OCI-LY1 (cell line): ENCODE data around the gene WDR20.
"Not testable (repeated sequence)": the region's sequence is repeated elsewhere in the genome, so short reads cannot be mapped to it uniquely, and the experiment has no call there.

Experiments
- H2AFZ ChIP-seq: fragments of 200-600 bp; sonication (generic), shearing (Covaris generic); 2 replicates; pipeline ENCODE4 v1.6.0; 2014; ENCODE audit warnings: antibody characterized with exemption, mild to moderate bottlenecking, low read length
- H3F3A ChIP-seq: fragments of 200-600 bp; sonication (generic), shearing (Covaris generic); 2 replicates; pipeline ENCODE4 v1.6.0; 2014; ENCODE audit warnings: mild to moderate bottlenecking, antibody characterized with exemption, low read length, moderate library complexity; ENCODE audit not compliant: insufficient read depth
- H3K27ac ChIP-seq: fragments of 200-600 bp; sonication (generic); 2 replicates; pipeline ENCODE4 v1.5.1; 2014; ENCODE audit warnings: low read length, mixed run types, mild to moderate bottlenecking, low read depth; ENCODE audit not compliant: poor library complexity, severe bottlenecking
- H3K27me3 ChIP-seq: fragments of 200-600 bp; sonication (generic); 2 replicates; pipeline ENCODE4 v1.6.0; 2014; ENCODE audit warnings: antibody characterized with exemption, mild to moderate bottlenecking, low read length, moderate library complexity; ENCODE audit not compliant: insufficient read depth
- H3K36me3 ChIP-seq: fragments of 200-600 bp; sonication (generic); 2 replicates; pipeline ENCODE4 v1.6.1; 2014; ENCODE audit warnings: mild to moderate bottlenecking, antibody characterized with exemption, low read length, moderate library complexity, mixed read lengths; ENCODE audit not compliant: insufficient read depth
- H3K4me1 ChIP-seq: fragments of 200-600 bp; sonication (generic); 2 replicates; pipeline ENCODE4 v1.5.1; 2014; ENCODE audit warnings: mild to moderate bottlenecking, low read length, moderate library complexity; ENCODE audit not compliant: insufficient read depth, severe bottlenecking
- H3K4me2 ChIP-seq: fragments of 200-600 bp; sonication (generic), shearing (Covaris generic); 2 replicates; pipeline ENCODE4 v1.6.1; 2014; ENCODE audit warnings: low read length
- H3K4me3 ChIP-seq: fragments of 200-600 bp; sonication (generic); 2 replicates; pipeline ENCODE4 v1.5.1; 2014; ENCODE audit warnings: low read length, low read depth, mild to moderate bottlenecking, mixed read lengths; ENCODE audit not compliant: poor library complexity, severe bottlenecking
- H3K79me2 ChIP-seq: fragments of 200-600 bp; shearing (Covaris generic); 2 replicates; pipeline ENCODE4 v1.6.1; 2016; ENCODE audit warnings: mixed run types, low read length, mixed read lengths; ENCODE audit not compliant: insufficient read depth
- H3K9ac ChIP-seq: fragments of 200-600 bp; sonication (generic), shearing (Covaris generic); 2 replicates; pipeline ENCODE4 v1.6.1; 2014; ENCODE audit warnings: mild to moderate bottlenecking, low read length, mixed read lengths
- H3K9me2 ChIP-seq: fragments of 200-600 bp; sonication (generic), shearing (Covaris generic); 2 replicates; pipeline ENCODE4 v1.6.1; 2014; ENCODE audit warnings: low read depth, mild to moderate bottlenecking, low read length, mixed read lengths
- H3K9me3 ChIP-seq: fragments of 200-600 bp; shearing (Covaris generic); 2 replicates; pipeline ENCODE4 v1.6.1; 2014; ENCODE audit warnings: low read length, mixed read lengths
- H4K20me1 ChIP-seq: fragments of 200-600 bp; sonication (generic), shearing (Covaris generic); 2 replicates; pipeline ENCODE4 v1.6.0; 2016; ENCODE audit warnings: mild to moderate bottlenecking, low read length; ENCODE audit not compliant: insufficient read depth
- CTCF ChIP-seq: fragments of 200-600 bp; sonication (generic), shearing (Covaris generic); IDR thresholded peaks from 2 replicates; pipeline ENCODE4 v1.5.1; 2017; ENCODE audit warnings: mild to moderate bottlenecking, antibody characterized with exemption, low read length, moderate library complexity, mixed read lengths
- EZH2 ChIP-seq: fragments of 200-600 bp; sonication (generic), shearing (Covaris generic); IDR thresholded peaks from 2 replicates; pipeline ENCODE4 v1.8.0; 2017; ENCODE audit warnings: borderline replicate concordance, mixed run types, mild to moderate bottlenecking, antibody characterized with exemption, low read length, moderate library complexity, mixed read lengths

WDR20 gene

GRCh38 chr14:102171173-102172020 lies 31.7 kb downstream of the WDR20 start:
- H3K9me3 ChIP-seq: no peaks in the 10 kb centered on the region
- H3F3A ChIP-seq: no peaks in the 10 kb centered on the region
- H3K36me3 ChIP-seq: peaks cover 5% of the 10 kb centered on the region; the same call in 1 of the 2 replicates
- TF ChIP-seq CTCF: no peak
- no peak for TF ChIP-seq EZH2
- H3K4me3 ChIP-seq: no peak overlapping the region
- H3K4me2 ChIP-seq: no peak overlapping the region
- H4K20me1 ChIP-seq: no peaks in the 10 kb centered on the region
- H3K79me2 ChIP-seq: peaks cover 26% of the 10 kb centered on the region
- no peak overlapping the region for H2AFZ ChIP-seq
- H3K4me1 ChIP-seq: peaks cover 7% of the 10 kb centered on the region
- H3K27me3 ChIP-seq: no peaks in the 10 kb centered on the region
- no peak overlapping the region for H3K9ac ChIP-seq
- H3K27ac ChIP-seq: no peak overlapping the region
- H3K9me2 ChIP-seq: no peaks in the 10 kb centered on the region

- H3K9me3 ChIP-seq, H2AFZ ChIP-seq, H3K9ac ChIP-seq, H3K9me2 ChIP-seq, H3K27ac ChIP-seq, H3F3A ChIP-seq, H3K36me3 ChIP-seq, H4K20me1 ChIP-seq, H3K4me3 ChIP-seq, H3K4me1 ChIP-seq, H3K27me3 ChIP-seq, H3K4me2 ChIP-seq: not testable (repeated sequence)
- peaks cover 26% of the 10 kb centered on the region for H3K79me2 ChIP-seq
These were observed 32.2 kb downstream of the WDR20 start for GRCh38 chr14:102172021-102172272.

- not testable (repeated sequence) for H4K20me1 ChIP-seq, H3K9me2 ChIP-seq
- H3K79me2 ChIP-seq: peaks cover 25% of the 10 kb centered on the region
These were observed 33.0 kb downstream of the WDR20 start for GRCh38 chr14:102172721-102173120.

GRCh38 chr14:102177161-102177560 lies 37.5 kb downstream of the WDR20 start:
- Histone ChIP-seq H2AFZ (no peak overlapping the region), H3K27ac (no peak overlapping the region), H3F3A (no peaks in the 10 kb centered on the region; the same call in 1 of the 2 replicates), H3K27me3 (no peaks in the 10 kb centered on the region), H4K20me1 (no peaks in the 10 kb centered on the region), H3K4me2 (no peak overlapping the region), H3K9ac (no peak overlapping the region), H3K4me1 (peaks cover 19% of the 10 kb centered on the region), H3K36me3 (no peaks in the 10 kb centered on the region), H3K9me2 (no peaks in the 10 kb centered on the region), H3K9me3 (no peaks in the 10 kb centered on the region), H3K79me2 (peaks cover 33% of the 10 kb centered on the region), H3K4me3 (no peak overlapping the region)
- TF ChIP-seq CTCF (no peak), EZH2 (no peak)

More at GRCh38 chr14:102172721-102173120, 33.0 kb downstream of the WDR20 start:
- H3K36me3 ChIP-seq, H3K9me3 ChIP-seq, H3K9ac ChIP-seq, H3K4me3 ChIP-seq, H3K27me3 ChIP-seq, H2AFZ ChIP-seq, H3K27ac ChIP-seq, H3F3A ChIP-seq, H3K4me1 ChIP-seq, H3K4me2 ChIP-seq: not testable (repeated sequence)
